Spleen (tissue), 11 donors: Measurements from ENCODE around the gene ZNF280D. TPM values are rescaled to one million over a fixed set of nuclear protein-coding genes. Genes with fewer than 3 reads are reported as not detected.

Source experiments
- DNase-seq: peaks from one replicate; pipeline ENCODE4 v3.0.0-alpha.2; 2020
- H3K27ac ChIP-seq, 8 donors: fragments of 200-600 bp; sonication (generic) in 7 of 8; 1 replicate in 4 of 8; 2 replicates in 4 of 8; pipeline versions ENCODE4 v1.5.0 to v1.8.0; 2016 to 2021; ENCODE audit warnings: inconsistent platforms in 4 of 8, mild to moderate bottlenecking in 4 of 8, moderate library complexity in 1 of 8
- H3K27me3 ChIP-seq, 7 donors: fragments of 200-600 bp; sonication (generic) in 6 of 7; replicated peaks in 1 of 7; 1 replicate in 4 of 7; 2 replicates in 3 of 7; pipeline versions ENCODE4 v1.5.0 to v1.8.0; 2016 to 2021; ENCODE audit warnings: inconsistent platforms in 3 of 7, mild to moderate bottlenecking in 1 of 7
- H3K36me3 ChIP-seq, 6 donors: fragments of 200-600 bp; sonication (generic) in 5 of 6; 1 replicate in 4 of 6; 2 replicates in 2 of 6; pipeline versions ENCODE4 v1.5.0 to v1.8.0; 2016 to 2021; ENCODE audit warnings: inconsistent platforms in 2 of 6
- H3K4me1 ChIP-seq, 6 donors: fragments of 200-600 bp; sonication (generic) in 5 of 6; 1 replicate in 3 of 6; 2 replicates in 3 of 6; pipeline versions ENCODE4 v1.5.0 to v1.8.0; 2016 to 2021; ENCODE audit warnings: inconsistent platforms in 3 of 6
- H3K4me3 ChIP-seq, 8 donors: fragments of 200-600 bp; sonication (generic) in 7 of 8; 1 replicate in 4 of 8; 2 replicates in 4 of 8; pipeline versions ENCODE4 v1.5.0 to v1.8.0; 2016 to 2021; ENCODE audit warnings: inconsistent platforms in 4 of 8, mild to moderate bottlenecking in 4 of 8, moderate library complexity in 2 of 8
- H3K9me3 ChIP-seq, 8 donors: fragments of 200-600 bp; sonication (generic) in 7 of 8; 1 replicate in 4 of 8; 2 replicates in 4 of 8; pipeline versions ENCODE4 v1.5.0 to v1.8.0; 2016 to 2021; ENCODE audit warnings: inconsistent platforms in 4 of 8
- POLR2A ChIP-seq, 3 donors: fragments of 450-650 bp; IDR thresholded peaks; one replicate each; pipeline ENCODE4 v1.5.1; 2017; ENCODE audit warnings: antibody characterized with exemption in 3 of 3, mild to moderate bottlenecking in 1 of 3
- POLR2AphosphoS5 ChIP-seq, 3 donors: sonication (generic); formaldehyde crosslinking; IDR thresholded peaks; one replicate each; pipeline ENCODE4 v1.5.1; 2017; ENCODE audit warnings: antibody characterized with exemption in 3 of 3
- WGBS, 5 donors: extraction: QIAGEN DNeasy Blood & Tissue Kit in 3 of 5; methylation state at CpG; one replicate each; pipeline versions ENCODE4 v1.1.5 to v1.1.7; 2013 to 2018; 5-methylcytosine and 5-hydroxymethylcytosine counted together
- intact Hi-C: fragments of 100-400 bp; cut with DNase I; formaldehyde crosslinking; loops from one replicate; pipeline ENCODE4 v1.15.0; 2023; ENCODE audit warnings: low total_unique reads
- polyA plus RNA-seq, 3 donors: library from polyadenylated mRNA; stranded (reverse); fragments of 200-250 nt; gene quantifications; one replicate each; pipeline ENCODE4 v1.2.1, GENCODE V29; 2013
- total RNA-seq, 7 donors: library from RNA; depleted of rRNA in 3 of 7; stranded (reverse); fragments of >200 nt in 3 of 7; fragmentation: NEBNext Ultra II Directional in 4 of 7; extraction: Animal tissue kit (Norgen Biotek cat#: 25700) in 4 of 7; gene quantifications; one replicate each; pipeline versions ENCODE4 v1.1.0 to v1.2.1, GENCODE V29; 2016 to 2021
- TF ChIP-seq, protein P1 (sequence below), 11 experiments: fragments of 200-600 bp in 7 of 11; fragments of 450-650 bp in 4 of 11; sonication (generic) in 4 of 11; IDR thresholded peaks in 8 of 11; conservative IDR thresholded peaks in 3 of 11; 1 replicate in 7 of 11; 2 replicates in 4 of 11; pipeline versions ENCODE4 v1.4.0 to v1.8.0; 2016 to 2021; ENCODE audit warnings: antibody characterized with exemption in 11 of 11, inconsistent platforms in 4 of 11, mild to moderate bottlenecking in 1 of 11
- donor health status: healthy with polysubstance abuse.
- donor health status: DM: no; HTN: no; CAD: no; lungs with moderate emphysema.
- donor health status: DM: no; HTN: no; CAD: no.
- donor health status: Bipolar disorder and iron deficiency.
- donor health status: healthy.
- donor health status: DM: no; HTN: no; CAD: no.
- donor health status: DM: yes; HTN: yes; CAD: no.

The ZNF280D gene
- total and polyA plus RNA-seq, 10 donors = 15.5 to 71.3 (median 44.4) TPM

DNA sequence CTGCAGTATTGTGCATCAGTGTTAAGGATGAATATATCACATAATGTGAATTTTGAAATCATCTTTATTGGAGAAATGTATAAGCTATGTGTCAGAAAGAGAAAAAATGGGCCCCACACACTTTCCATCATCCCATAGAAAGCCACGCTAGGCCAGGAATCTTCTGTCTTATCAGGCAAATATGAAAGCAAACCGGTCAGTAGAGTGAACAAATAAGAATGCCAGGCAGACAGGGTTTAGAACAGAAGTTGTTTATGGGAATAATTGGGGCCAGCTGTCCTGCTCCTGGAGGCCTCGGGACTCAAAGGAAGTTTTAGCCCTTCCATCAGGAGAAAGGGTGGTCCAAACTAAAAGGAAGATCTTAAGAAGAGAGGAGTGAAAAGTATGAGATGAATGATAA is 39.5 kb downstream of the ZNF280D start:
- Histone ChIP-seq H3K4me1 (no peaks in the 10 kb centered on the region), H3K27ac (no peak overlapping the region), H3K36me3 (peaks cover 0 to 48% (median 12%) of the 10 kb centered on the region in 6 donors), H3K9me3 (no peaks in the 10 kb centered on the region), H3K27me3 (no peaks in the 10 kb centered on the region), H3K4me3 (no peak overlapping the region)
- WGBS, 5 donors = 79 to 93% (median 88%) methylated on average over 3 of the region's 3 CpGs
- DNase-seq = no peak
- TF ChIP-seq POLR2AphosphoS5 (IDR thresholded peaks at IDR 0.05) (no peak), POLR2A (IDR thresholded peaks at IDR 0.05) (no peak)
- TF ChIP-seq, protein P1, sequence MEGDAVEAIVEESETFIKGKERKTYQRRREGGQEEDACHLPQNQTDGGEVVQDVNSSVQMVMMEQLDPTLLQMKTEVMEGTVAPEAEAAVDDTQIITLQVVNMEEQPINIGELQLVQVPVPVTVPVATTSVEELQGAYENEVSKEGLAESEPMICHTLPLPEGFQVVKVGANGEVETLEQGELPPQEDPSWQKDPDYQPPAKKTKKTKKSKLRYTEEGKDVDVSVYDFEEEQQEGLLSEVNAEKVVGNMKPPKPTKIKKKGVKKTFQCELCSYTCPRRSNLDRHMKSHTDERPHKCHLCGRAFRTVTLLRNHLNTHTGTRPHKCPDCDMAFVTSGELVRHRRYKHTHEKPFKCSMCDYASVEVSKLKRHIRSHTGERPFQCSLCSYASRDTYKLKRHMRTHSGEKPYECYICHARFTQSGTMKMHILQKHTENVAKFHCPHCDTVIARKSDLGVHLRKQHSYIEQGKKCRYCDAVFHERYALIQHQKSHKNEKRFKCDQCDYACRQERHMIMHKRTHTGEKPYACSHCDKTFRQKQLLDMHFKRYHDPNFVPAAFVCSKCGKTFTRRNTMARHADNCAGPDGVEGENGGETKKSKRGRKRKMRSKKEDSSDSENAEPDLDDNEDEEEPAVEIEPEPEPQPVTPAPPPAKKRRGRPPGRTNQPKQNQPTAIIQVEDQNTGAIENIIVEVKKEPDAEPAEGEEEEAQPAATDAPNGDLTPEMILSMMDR (IDR thresholded peaks at IDR 0.05 in 8 of 11, conservative IDR thresholded peaks at IDR 0.05 in 3 of 11) = no peak
- intact Hi-C loops = no loop called here

DNA sequence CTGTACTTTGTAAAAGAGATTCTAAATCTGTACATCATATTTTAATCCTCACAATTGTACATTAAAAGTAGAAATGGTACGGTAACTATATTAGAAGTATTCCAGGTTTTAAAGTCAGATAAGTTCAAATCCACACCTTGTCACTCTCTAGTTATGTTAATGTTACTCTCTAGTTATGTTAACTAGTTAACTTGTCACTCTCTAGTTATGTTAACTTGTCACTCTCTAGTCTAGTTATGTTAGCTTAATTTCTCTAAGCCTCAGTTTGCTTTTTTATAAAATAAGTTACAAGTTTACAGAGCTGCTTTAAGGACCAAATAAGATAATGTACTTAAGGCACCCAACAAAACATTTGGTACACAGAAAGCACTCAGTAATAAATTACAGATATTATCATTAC is 42.6 kb downstream of the ZNF280D start:
- no peaks in the 10 kb centered on the region for H3K9me3 ChIP-seq
- DNase-seq = no peak
- H3K36me3 ChIP-seq = peaks cover 0 to 46% (median 6%) of the 10 kb centered on the region in 6 donors
- no peaks in the 10 kb centered on the region for H3K4me1 ChIP-seq
- 90 to 98% (median 98%) methylated on average over 1 of the region's 1 CpG for WGBS, 5 donors
- TF ChIP-seq, protein P1 (IDR thresholded peaks at IDR 0.05 in 8 of 11, conservative IDR thresholded peaks at IDR 0.05 in 3 of 11) = no peak
- TF ChIP-seq POLR2A (IDR thresholded peaks at IDR 0.05) = no peak
- intact Hi-C loops = no loop called here
- no peaks in the 10 kb centered on the region for H3K27me3 ChIP-seq
- H3K4me3 ChIP-seq = no peak overlapping the region
- no peak overlapping the region for H3K27ac ChIP-seq

DNA sequence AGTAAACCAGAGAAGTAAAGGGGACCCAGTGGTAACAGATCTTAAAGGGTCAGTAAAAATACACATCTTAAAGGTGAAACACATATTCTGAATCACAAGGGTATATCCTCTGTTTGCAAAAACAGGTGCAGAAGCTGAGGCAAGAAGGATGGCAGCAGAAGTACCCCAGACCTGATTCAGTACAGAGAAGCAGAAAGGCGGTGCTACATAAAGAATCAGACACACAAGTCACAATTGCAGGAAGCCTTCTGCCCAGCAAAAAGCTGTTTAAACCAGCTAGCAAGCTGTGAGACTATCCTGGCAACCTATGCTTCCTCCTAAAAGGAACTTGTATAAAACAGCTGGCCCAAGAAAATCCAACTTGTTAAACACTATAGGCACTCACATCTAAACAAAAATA is 49.4 kb downstream of the ZNF280D start:
- H3K9me3 ChIP-seq = no peaks in the 10 kb centered on the region
- no peaks in the 10 kb centered on the region for H3K4me1 ChIP-seq
- no peak overlapping the region for H3K27ac ChIP-seq
- TF ChIP-seq POLR2AphosphoS5 (IDR thresholded peaks at IDR 0.05) (no peak), POLR2A (IDR thresholded peaks at IDR 0.05) (no peak)
- TF ChIP-seq, protein P1 (IDR thresholded peaks at IDR 0.05 in 8 of 11, conservative IDR thresholded peaks at IDR 0.05 in 3 of 11) = no peak
- DNase-seq = no peak
- H3K36me3 ChIP-seq = peaks cover 0 to 51% (median 4%) of the 10 kb centered on the region in 6 donors
- H3K27me3 ChIP-seq = no peaks in the 10 kb centered on the region
- 87 to 100% (median 91%) methylated on average over 1 of the region's 1 CpG for WGBS, 5 donors
- no peak overlapping the region for H3K4me3 ChIP-seq
- intact Hi-C loops = no loop called here

DNA sequence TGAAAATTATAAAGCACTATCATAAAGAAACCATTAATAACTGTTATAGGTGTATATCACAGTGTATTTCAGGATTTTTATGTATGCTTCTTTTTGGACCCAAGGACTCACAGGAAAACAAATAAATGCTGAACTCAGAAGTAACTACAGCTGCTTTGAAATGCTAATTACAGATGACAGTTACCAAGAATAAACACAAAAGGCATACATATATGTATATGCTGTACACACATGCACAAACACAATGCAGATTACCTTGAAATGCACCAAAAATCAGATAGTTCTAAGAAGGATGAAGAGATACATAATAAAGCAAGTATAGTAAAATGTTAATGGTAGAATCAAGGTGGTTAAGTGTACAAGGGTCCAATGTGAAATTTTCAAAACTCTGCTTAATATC is 52.2 kb downstream of the ZNF280D start:
- H3K36me3 ChIP-seq = peaks cover 0 to 52% (median 10%) of the 10 kb centered on the region in 6 donors

More for the DNA sequence above, 52.2 kb downstream of the ZNF280D start:
- Histone ChIP-seq H3K4me1 (no peaks in the 10 kb centered on the region), H3K4me3 (no peak overlapping the region), H3K9me3 (no peaks in the 10 kb centered on the region), H3K27ac (no peak overlapping the region), H3K27me3 (no peaks in the 10 kb centered on the region)
- no peak for TF ChIP-seq POLR2AphosphoS5 (IDR thresholded peaks at IDR 0.05)
- TF ChIP-seq POLR2A (IDR thresholded peaks at IDR 0.05) = no peak
- TF ChIP-seq, protein P1 (IDR thresholded peaks at IDR 0.05 in 8 of 11, conservative IDR thresholded peaks at IDR 0.05 in 3 of 11) = no peak
- intact Hi-C loops = no loop called here
- no peak for DNase-seq
